Immature natural killer cell (primary cell): Measurements from ENCODE around the gene PSMB3. TPM values are rescaled to one million over a fixed set of nuclear protein-coding genes. Genes with fewer than 3 reads are reported as not detected.

Source experiments
- DNase-seq, 3 donors: peaks; one replicate each; pipeline ENCODE4 v3.0.0; 2022; ENCODE audit warnings: mixed read lengths in 1 of 3
- H3K27ac Mint-ChIP-seq, 6 donors: one replicate each; pipeline ENCODE4 v1.8.0; 2020; ENCODE audit warnings: mixed read lengths in 6 of 6, mild to moderate bottlenecking in 5 of 6, inconsistent platforms in 4 of 6, moderate library complexity in 3 of 6
- H3K27me3 Mint-ChIP-seq, 3 donors: one replicate each; pipeline ENCODE4 v1.8.0; 2020 to 2021; ENCODE audit warnings: low read depth in 3 of 3, mild to moderate bottlenecking in 3 of 3, mixed read lengths in 3 of 3, moderate library complexity in 3 of 3, inconsistent platforms in 1 of 3
- H3K36me3 Mint-ChIP-seq, 3 donors: one replicate each; pipeline ENCODE4 v1.8.0; 2020; ENCODE audit warnings: mixed read lengths in 3 of 3, inconsistent platforms in 2 of 3, mild to moderate bottlenecking in 2 of 3
- H3K4me1 Mint-ChIP-seq, 2 donors: one replicate each; pipeline ENCODE4 v1.8.0; 2020; ENCODE audit warnings: inconsistent platforms in 2 of 2, mild to moderate bottlenecking in 2 of 2, mixed read lengths in 2 of 2, moderate library complexity in 1 of 2
- H3K4me3 Mint-ChIP-seq, 5 donors: one replicate each; pipeline ENCODE4 v1.8.0; 2020; ENCODE audit warnings: mild to moderate bottlenecking in 5 of 5, mixed read lengths in 5 of 5, inconsistent platforms in 3 of 5, moderate library complexity in 3 of 5
- H3K9me3 Mint-ChIP-seq, 6 donors: one replicate each; pipeline ENCODE4 v1.8.0; 2020; ENCODE audit warnings: mild to moderate bottlenecking in 6 of 6, mixed read lengths in 6 of 6, inconsistent platforms in 4 of 6, moderate library complexity in 3 of 6
- polyA plus RNA-seq, 3 donors: library from polyadenylated mRNA; unstranded; fragments of 300-500 nt; fragmentation: Illumina TruSeq; gene quantifications; one replicate each; pipeline ENCODE4 v1.2.3, GENCODE V29; 2021

The PSMB3 gene
- polyA plus RNA-seq, 3 donors from 2014 or later, result 509 to 821 (median 662) TPM

- peaks cover 10 to 26% (median 16%) of the 10 kb centered on the region in 3 donors for H3K27me3 Mint-ChIP-seq
- H3K36me3 Mint-ChIP-seq, result peaks cover 0 to 7% (median 0%) of the 10 kb centered on the region in 3 donors
- DNase-seq, result no peak
- H3K27ac Mint-ChIP-seq, result peak overlapping the region; percentile 83 to 97 (median 94)
- H3K9me3 Mint-ChIP-seq, result no peaks in the 10 kb centered on the region
- peak overlapping the region; percentile 95 to 99 (median 97) for H3K4me3 Mint-ChIP-seq
- H3K4me1 Mint-ChIP-seq, result peaks cover 65 to 71% of the 10 kb centered on the region in 2 donors
Measured at GRCh38 chr17:38732376-38733281, 19.9 kb upstream of the PSMB3 start.

GRCh38 chr17:38733282-38733981 is 19.1 kb upstream of the PSMB3 start:
- DNase-seq, result no peak
- peaks cover 59 to 63% of the 10 kb centered on the region in 2 donors for H3K4me1 Mint-ChIP-seq
- peaks cover 0 to 7% (median 0%) of the 10 kb centered on the region in 3 donors for H3K36me3 Mint-ChIP-seq

GRCh38 chr17:38733982-38734973 is 18.3 kb upstream of the PSMB3 start:
- peaks cover 0 to 14% (median 8%) of the 10 kb centered on the region in 3 donors for H3K27me3 Mint-ChIP-seq
- H3K27ac Mint-ChIP-seq, result peak overlapping the region; percentile 67 to 86 (median 84)
- peaks cover 50 to 55% of the 10 kb centered on the region in 2 donors for H3K4me1 Mint-ChIP-seq
- no peak for DNase-seq
- H3K9me3 Mint-ChIP-seq, result no peaks in the 10 kb centered on the region
- peaks cover 0 to 7% (median 0%) of the 10 kb centered on the region in 3 donors for H3K36me3 Mint-ChIP-seq
- H3K4me3 Mint-ChIP-seq, result peak overlapping the region in 2 of 5 donors; percentile 21 to 32

More at GRCh38 chr17:38733282-38733981, 19.1 kb upstream of the PSMB3 start:
- Mint-ChIP-seq H3K27me3 (peaks cover 2 to 18% (median 8%) of the 10 kb centered on the region in 3 donors), H3K27ac (peak overlapping the region; percentile 67 to 97 (median 88)), H3K9me3 (no peaks in the 10 kb centered on the region), H3K4me3 (peak overlapping the region in 2 of 5 donors; percentile 68 to 97)

GRCh38 chr17:38735161-38735997 is 17.2 kb upstream of the PSMB3 start:
- H3K27ac Mint-ChIP-seq, result peak overlapping the region in 3 of 6 donors; percentile 7 to 79 (median 16)
- DNase-seq, result peak; percentile 64 to 71 (median 70)
- H3K9me3 Mint-ChIP-seq, result no peaks in the 10 kb centered on the region
- H3K4me1 Mint-ChIP-seq, result peaks cover 47 to 49% of the 10 kb centered on the region in 2 donors
- H3K4me3 Mint-ChIP-seq, result no peak overlapping the region
- H3K27me3 Mint-ChIP-seq, result peaks cover 0 to 10% (median 8%) of the 10 kb centered on the region in 3 donors
- peaks cover 0 to 7% (median 0%) of the 10 kb centered on the region in 3 donors for H3K36me3 Mint-ChIP-seq

- H3K4me1 Mint-ChIP-seq, result peaks cover 22% of the 10 kb centered on the region in 2 donors
- H3K4me3 Mint-ChIP-seq, result no peak overlapping the region
- H3K27ac Mint-ChIP-seq, result no peak overlapping the region
- H3K36me3 Mint-ChIP-seq, result no peaks in the 10 kb centered on the region
- H3K9me3 Mint-ChIP-seq, result no peaks in the 10 kb centered on the region
- DNase-seq, result no peak
- H3K27me3 Mint-ChIP-seq, result peaks cover 0 to 9% (median 4%) of the 10 kb centered on the region in 3 donors
Measured at GRCh38 chr17:38738007-38738662, 14.4 kb upstream of the PSMB3 start.

- no peak for DNase-seq
- no peaks in the 10 kb centered on the region for H3K9me3 Mint-ChIP-seq
- no peak overlapping the region for H3K27ac Mint-ChIP-seq
- peaks cover 0 to 11% (median 4%) of the 10 kb centered on the region in 3 donors for H3K27me3 Mint-ChIP-seq
- H3K36me3 Mint-ChIP-seq, result no peaks in the 10 kb centered on the region
- peaks cover 16 to 19% of the 10 kb centered on the region in 2 donors for H3K4me1 Mint-ChIP-seq
- no peak overlapping the region for H3K4me3 Mint-ChIP-seq
Measured at GRCh38 chr17:38738686-38739085, 13.9 kb upstream of the PSMB3 start.

GRCh38 chr17:38739305-38739704 is 13.2 kb upstream of the PSMB3 start:
- Mint-ChIP-seq H3K27me3 (peaks cover 0 to 11% (median 6%) of the 10 kb centered on the region in 3 donors), H3K9me3 (no peaks in the 10 kb centered on the region), H3K27ac (no peak overlapping the region), H3K36me3 (no peaks in the 10 kb centered on the region), H3K4me3 (no peak overlapping the region), H3K4me1 (peaks cover 10 to 12% of the 10 kb centered on the region in 2 donors)
- no peak for DNase-seq

GRCh38 chr17:38740044-38740443 is 12.5 kb upstream of the PSMB3 start:
- Mint-ChIP-seq H3K27me3 (peaks cover 2 to 15% (median 8%) of the 10 kb centered on the region in 3 donors), H3K27ac (no peak overlapping the region), H3K9me3 (no peaks in the 10 kb centered on the region), H3K36me3 (no peaks in the 10 kb centered on the region), H3K4me3 (no peak overlapping the region), H3K4me1 (peaks cover 3 to 6% of the 10 kb centered on the region in 2 donors)
- DNase-seq, result no peak

- DNase-seq, result no peak
- no peak overlapping the region for H3K27ac Mint-ChIP-seq
- no peaks in the 10 kb centered on the region for H3K9me3 Mint-ChIP-seq
- no peak overlapping the region for H3K4me3 Mint-ChIP-seq
- H3K36me3 Mint-ChIP-seq, result no peaks in the 10 kb centered on the region
- H3K27me3 Mint-ChIP-seq, result peaks cover 3 to 17% (median 6%) of the 10 kb centered on the region in 3 donors
- peaks cover 0 to 1% of the 10 kb centered on the region in 2 donors for H3K4me1 Mint-ChIP-seq
Measured at GRCh38 chr17:38740806-38741205, 11.7 kb upstream of the PSMB3 start.

- Mint-ChIP-seq H3K4me3 (no peak overlapping the region), H3K27me3 (peaks cover 10 to 24% (median 10%) of the 10 kb centered on the region in 3 donors), H3K9me3 (no peaks in the 10 kb centered on the region), H3K27ac (no peak overlapping the region), H3K4me1 (peaks cover 2 to 4% of the 10 kb centered on the region in 2 donors), H3K36me3 (no peaks in the 10 kb centered on the region)
- DNase-seq, result no peak
Measured at GRCh38 chr17:38741461-38741860, 11.1 kb upstream of the PSMB3 start.

GRCh38 chr17:38741921-38742410 is 10.6 kb upstream of the PSMB3 start:
- H3K4me3 Mint-ChIP-seq, result no peak overlapping the region
- no peak for DNase-seq

More at GRCh38 chr17:38741921-38742410, 10.6 kb upstream of the PSMB3 start:
- Mint-ChIP-seq H3K9me3 (no peaks in the 10 kb centered on the region), H3K36me3 (no peaks in the 10 kb centered on the region), H3K27me3 (peaks cover 13 to 28% (median 14%) of the 10 kb centered on the region in 3 donors), H3K27ac (no peak overlapping the region), H3K4me1 (peaks cover 7 to 9% of the 10 kb centered on the region in 2 donors)
